NCI-H2196 treated with DMSO at 0.1 percent for 48 hours (cell line): ENCODE data around the gene UBE3B.
"Not testable (repeated sequence)": the region's sequence is repeated elsewhere in the genome, so short reads cannot be mapped to it uniquely, and the experiment has no call there.

Experiments used
- DNase-seq: peaks from one replicate; lab custom pipeline; 2025; ENCODE audit not compliant: unreplicated experiment; lab: John Stamatoyannopoulos, UW

UBE3B gene

GRCh38 chr12:109477185-109477962 is at the start of gene UBE3B, which contains the start of gene KCTD10:
Gene UBE3B, plus strand, starts transcription at chr12:109477634. Its CDS starts 5,918 bp downstream, at chr12:109483552.
Gene KCTD10, minus strand, starts transcription at chr12:109477300. Its CDS starts 38 bp downstream, at chr12:109477262.
- peak; percentile 71 for DNase-seq

GRCh38 chr12:109428037-109428629 is 49.3 kb upstream of the UBE3B start:
- DNase-seq = peak; percentile 36

GRCh38 chr12:109428804-109429203 is 48.6 kb upstream of the UBE3B start:
- not testable (repeated sequence) for DNase-seq

GRCh38 chr12:109430244-109430643 is 47.2 kb upstream of the UBE3B start:
- no peak for DNase-seq

GRCh38 chr12:109432431-109432830 is 45.0 kb upstream of the UBE3B start:
- no peak for DNase-seq

GRCh38 chr12:109432842-109433304 is 44.6 kb upstream of the UBE3B start:
- peak; percentile 48 for DNase-seq

- DNase-seq = no peak
Measured at GRCh38 chr12:109433618-109434017, 43.8 kb upstream of the UBE3B start.

GRCh38 chr12:109434582-109434981 is 42.9 kb upstream of the UBE3B start:
- no peak for DNase-seq

- no peak for DNase-seq
Measured at GRCh38 chr12:109435428-109436187, 41.8 kb upstream of the UBE3B start.

GRCh38 chr12:109436188-109436560 is 41.3 kb upstream of the UBE3B start:
- DNase-seq = no peak

GRCh38 chr12:109439181-109439580 is 38.3 kb upstream of the UBE3B start:
- no peak for DNase-seq

GRCh38 chr12:109439951-109440350 is 37.5 kb upstream of the UBE3B start:
- DNase-seq = not testable (repeated sequence)

GRCh38 chr12:109440851-109441490 is 36.5 kb upstream of the UBE3B start:
- DNase-seq = no peak

- DNase-seq = no peak
Measured at GRCh38 chr12:109443794-109444193, 33.6 kb upstream of the UBE3B start.

GRCh38 chr12:109444259-109444658 is 33.2 kb upstream of the UBE3B start:
- DNase-seq = no peak

- no peak for DNase-seq
Measured at GRCh38 chr12:109445191-109445609, 32.2 kb upstream of the UBE3B start.

- DNase-seq = no peak
Measured at GRCh38 chr12:109446869-109447268, 30.6 kb upstream of the UBE3B start.

- no peak for DNase-seq
Measured at GRCh38 chr12:109447482-109447881, 30.0 kb upstream of the UBE3B start.

- no peak for DNase-seq
Measured at GRCh38 chr12:109448272-109448671, 29.2 kb upstream of the UBE3B start.

- DNase-seq = no peak
Measured at GRCh38 chr12:109448707-109449390, 28.6 kb upstream of the UBE3B start.
